ENCODE results near the gene SPIN3. TPM values are rescaled to one million over a fixed set of nuclear protein-coding genes. Genes with fewer than 3 reads are reported as not detected.
A peak's percentile ranks its signal among the peaks of the same experiment; 100 is the strongest.
"Not testable (repeated sequence)": the region's sequence is repeated elsewhere in the genome, so short reads cannot be mapped to it uniquely, and the experiment has no call there.

SPIN3 gene
- total RNA-seq, 3 donors from 2014 or later = 8.7 to 11.0 (median 10.6) TPM

GRCh38 chrX:56963377-56963776 lies 32.0 kb downstream of the SPIN3 start:
- Histone ChIP-seq H3K9me3 (no peaks in the 10 kb centered on the region), H3K36me3 (ENCODE audit: low read depth) (no peaks in the 10 kb centered on the region), H3K4me1 (ENCODE audit: low read depth) (no peaks in the 10 kb centered on the region), H3K4me3 (no peak overlapping the region)
- no peak for DNase-seq
- intact Hi-C loops (cut with DNase I, micrococcal nuclease) = no loop called here
- no peak for ATAC-seq
- TF ChIP-seq CTCF (IDR thresholded peaks at IDR 0.05) = no peak

GRCh38 chrX:56947699-56948098 lies 47.6 kb downstream of the SPIN3 start:
- no peak for DNase-seq
- intact Hi-C loops (cut with DNase I, micrococcal nuclease) = no loop called here
- peaks cover 2% of the 10 kb centered on the region for H3K9me3 ChIP-seq
- no peaks in the 10 kb centered on the region for H3K36me3 ChIP-seq (ENCODE audit: low read depth)
- H3K4me1 ChIP-seq (ENCODE audit: low read depth) = no peaks in the 10 kb centered on the region
- H3K4me3 ChIP-seq = no peak overlapping the region
- no peak for ATAC-seq
- TF ChIP-seq CTCF (IDR thresholded peaks at IDR 0.05) = no peak

- DNase-seq = peak in 1 of 3 donors; percentile 49
- H3K9me3 ChIP-seq; ATAC-seq; H3K4me1 ChIP-seq (ENCODE audit: low read depth); H3K4me3 ChIP-seq; intact Hi-C loops (cut with DNase I, micrococcal nuclease); H3K36me3 ChIP-seq (ENCODE audit: low read depth): not testable (repeated sequence)
Observed at GRCh38 chrX:56946201-56946600, 49.1 kb downstream of the SPIN3 start.

- H3K4me1 ChIP-seq (ENCODE audit: low read depth); H3K36me3 ChIP-seq (ENCODE audit: low read depth); H3K4me3 ChIP-seq; intact Hi-C loops (cut with DNase I, micrococcal nuclease); ATAC-seq; H3K9me3 ChIP-seq: not testable (repeated sequence)
- DNase-seq = peak in 2 of 3 donors; percentile 16 to 18
Observed at GRCh38 chrX:56945226-56945625, 50.1 kb downstream of the SPIN3 start.

GRCh38 chrX:56943264-56943663 lies 52.1 kb downstream of the SPIN3 start:
- intact Hi-C loops (cut with DNase I, micrococcal nuclease) = no loop called here
- ATAC-seq = no peak
- no peaks in the 10 kb centered on the region for H3K36me3 ChIP-seq (ENCODE audit: low read depth)
- H3K4me1 ChIP-seq (ENCODE audit: low read depth) = no peaks in the 10 kb centered on the region
- DNase-seq = no peak
- H3K4me3 ChIP-seq = no peak overlapping the region
- no peak for TF ChIP-seq CTCF (IDR thresholded peaks at IDR 0.05)
- H3K9me3 ChIP-seq = no peaks in the 10 kb centered on the region

Other genes with a start within 250 kb of the SPIN3 start
- 10 to 100 TPM; 12.8 to 14.7 (median 14.6) TPM for gene SPIN2B, start 126.0 kb upstream of the SPIN3 start, total RNA-seq
- gene SPIN2A, start 141.9 kb upstream of the SPIN3 start, total RNA-seq = 1 to 10 TPM in 2 of 3 donors, under 1 TPM in 1; 0.49 to 1.2 (median 1.1) TPM